Fibroblast of gingiva (primary cell): Measurements from ENCODE around the gene JOSD2.

Source experiments
- DNase-seq: peaks from one replicate; pipeline ENCODE4 v3.0.0-alpha.2; 2011; ENCODE audit warnings: low read depth

The JOSD2 gene

GRCh38 chr19:50496189-50497021 lies 14.6 kb downstream of the JOSD2 start:
- no peak for DNase-seq

DNA sequence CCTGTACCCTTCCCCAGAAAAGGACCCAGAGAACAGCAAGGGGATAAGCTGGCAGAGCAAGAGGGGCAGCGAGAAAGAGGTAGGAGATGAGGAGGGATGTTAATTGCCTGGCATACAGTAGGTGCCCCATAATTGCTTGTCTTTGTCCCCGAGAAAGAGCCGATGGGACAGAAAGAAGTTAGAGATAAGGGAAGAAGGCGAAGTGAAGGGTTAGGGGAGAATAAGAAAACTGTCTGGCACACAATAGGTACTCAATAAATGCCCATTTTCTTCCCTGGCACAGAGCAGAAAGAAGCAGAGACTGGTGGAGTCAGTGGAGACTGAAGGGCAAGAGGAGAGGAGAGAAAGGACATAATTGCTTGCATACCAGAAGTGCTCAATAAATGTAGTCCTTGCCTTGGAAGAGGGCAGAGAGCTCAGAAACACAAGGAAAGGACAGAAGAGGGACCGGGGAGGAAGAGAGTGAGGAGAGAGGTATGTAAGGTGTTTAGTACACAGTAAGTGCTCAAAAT lies 15.9 kb downstream of the JOSD2 start:
- no peak for DNase-seq

GRCh38 chr19:50494186-50495019 lies 16.6 kb downstream of the JOSD2 start:
- no peak for DNase-seq

DNA sequence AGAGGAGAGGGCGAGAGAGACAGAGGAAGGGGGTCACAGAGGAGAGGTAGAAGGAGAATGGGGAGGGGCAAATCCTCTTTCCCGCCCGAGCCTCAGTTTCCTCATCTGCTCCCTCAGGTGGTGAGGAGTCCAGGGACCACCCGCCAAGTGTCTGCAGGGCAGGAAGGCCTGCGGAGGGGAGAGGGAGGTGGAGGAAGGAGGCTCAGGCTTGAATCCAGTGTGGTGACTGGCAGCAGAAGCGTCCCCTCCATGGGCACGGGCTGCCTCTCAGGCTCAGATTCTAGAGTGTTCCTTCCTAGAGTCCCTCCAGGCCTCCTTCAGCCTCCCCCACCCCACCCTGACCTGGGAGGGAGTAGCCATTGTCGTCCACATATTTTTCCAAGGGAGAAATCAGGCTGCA lies 17.8 kb downstream of the JOSD2 start:
- no peak for DNase-seq

DNA sequence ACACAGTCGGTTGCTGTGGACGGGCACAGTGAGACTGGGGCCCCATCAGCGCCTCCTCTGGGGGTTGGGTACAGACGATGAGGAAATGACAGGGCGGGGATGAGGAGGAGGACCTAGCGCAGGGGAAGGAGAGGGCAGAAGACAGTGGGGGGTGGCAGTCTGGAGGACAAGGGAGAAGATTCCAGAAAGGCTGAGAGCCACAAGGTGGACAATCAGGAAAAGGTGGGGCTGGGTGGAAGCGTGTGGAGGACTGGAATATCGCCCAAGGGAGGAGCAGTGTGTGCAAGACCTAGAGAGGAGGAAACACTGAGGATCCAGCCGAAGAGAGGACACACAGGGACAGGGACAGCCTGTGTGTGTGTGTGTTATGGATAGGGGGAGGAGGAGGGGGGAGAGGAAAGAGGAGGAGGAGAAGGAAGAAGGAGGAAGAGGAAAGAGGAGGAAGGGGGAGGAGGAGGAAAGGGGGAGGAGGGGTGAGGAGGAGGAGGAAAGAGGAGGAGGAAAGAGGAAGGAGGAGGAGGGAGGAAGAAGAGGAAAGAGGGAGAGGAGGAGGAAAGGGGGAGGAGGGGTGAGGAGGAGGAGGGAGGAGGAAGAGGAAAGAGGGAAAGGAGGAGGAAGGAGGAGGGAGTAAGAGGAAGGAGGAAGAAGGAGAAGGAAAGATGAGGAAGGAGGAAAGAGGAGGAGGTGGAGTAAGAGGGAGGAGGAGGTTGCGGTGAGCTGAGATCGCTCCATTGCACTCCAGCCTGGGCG lies 18.5 kb downstream of the JOSD2 start:
- DNase-seq: no peak

DNA sequence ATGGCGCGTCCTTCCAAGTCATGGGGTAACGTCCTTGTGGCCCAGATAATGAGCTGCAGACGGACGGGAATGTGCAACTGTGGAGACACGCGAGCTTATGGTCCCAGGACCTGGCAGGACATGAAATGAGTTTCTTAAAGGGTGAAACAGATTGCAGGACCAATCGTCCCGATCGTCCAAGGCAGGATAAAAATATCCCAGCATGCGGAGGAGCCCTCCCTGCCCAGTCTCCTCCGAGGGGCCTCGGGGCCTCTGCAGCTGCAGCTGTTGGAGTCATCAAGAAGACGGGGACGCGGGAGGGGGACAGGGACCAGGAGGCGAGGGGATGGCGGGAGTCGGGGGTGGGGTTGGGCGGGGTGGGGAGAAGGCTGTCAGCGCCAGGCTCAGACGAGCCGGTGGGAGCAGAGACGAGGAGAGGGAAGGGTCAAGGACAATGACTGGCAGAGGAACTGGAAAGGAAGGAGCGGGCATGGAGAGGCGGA lies 20.0 kb downstream of the JOSD2 start:
- no peak for DNase-seq

DNA sequence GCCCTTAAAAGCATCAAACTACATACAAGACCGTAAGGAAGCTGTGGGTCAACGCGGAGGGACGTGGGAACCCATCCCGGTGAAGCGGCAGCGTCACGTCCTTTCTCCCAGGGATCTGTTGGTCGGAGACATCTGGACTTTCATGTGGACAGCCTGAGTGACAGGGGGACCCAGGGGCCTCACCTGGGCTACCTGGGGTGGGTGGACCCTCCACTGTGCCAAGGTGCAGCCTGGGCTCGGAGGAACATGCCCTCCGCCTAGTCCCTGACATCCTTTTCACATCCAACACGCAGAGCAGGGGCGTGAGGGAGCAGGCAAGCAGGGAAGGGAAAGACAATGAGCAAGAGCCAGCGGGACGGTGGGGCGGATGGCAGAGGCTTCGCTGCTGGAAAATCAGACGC lies 20.6 kb downstream of the JOSD2 start:
- no peak for DNase-seq

DNA sequence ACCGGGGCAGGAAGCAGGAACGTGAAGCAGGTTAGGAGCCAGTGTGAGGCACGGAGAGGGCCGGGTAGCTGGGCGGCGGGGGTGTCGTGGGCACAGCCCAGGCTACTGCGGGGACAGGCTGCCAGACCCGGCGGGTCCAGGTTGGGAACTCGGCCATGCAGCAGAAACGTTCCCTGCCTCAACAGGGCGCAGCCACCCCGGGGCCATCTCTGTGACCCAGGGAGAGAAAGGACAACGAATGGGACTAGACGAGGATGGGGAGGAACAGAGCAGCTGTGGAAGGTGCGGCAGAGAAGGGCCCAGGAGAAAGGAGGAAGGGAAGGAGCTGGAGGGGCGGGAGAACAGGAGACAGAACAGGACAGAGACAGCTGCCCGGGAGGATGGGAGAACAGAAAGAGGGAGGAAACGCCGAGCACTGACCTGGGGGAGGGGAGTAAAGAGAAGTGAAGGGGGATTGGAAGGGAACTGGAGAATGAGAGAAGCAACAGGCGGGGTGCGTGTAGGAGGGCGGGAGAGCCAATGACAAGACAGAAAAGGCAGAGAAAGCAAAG lies 21.5 kb downstream of the JOSD2 start:
- no peak for DNase-seq

- DNase-seq: no peak
Observed at GRCh38 chr19:50488389-50489194, 22.4 kb downstream of the JOSD2 start.

- DNase-seq: no peak
Observed at GRCh38 chr19:50486823-50487515, 24.0 kb downstream of the JOSD2 start.

DNA sequence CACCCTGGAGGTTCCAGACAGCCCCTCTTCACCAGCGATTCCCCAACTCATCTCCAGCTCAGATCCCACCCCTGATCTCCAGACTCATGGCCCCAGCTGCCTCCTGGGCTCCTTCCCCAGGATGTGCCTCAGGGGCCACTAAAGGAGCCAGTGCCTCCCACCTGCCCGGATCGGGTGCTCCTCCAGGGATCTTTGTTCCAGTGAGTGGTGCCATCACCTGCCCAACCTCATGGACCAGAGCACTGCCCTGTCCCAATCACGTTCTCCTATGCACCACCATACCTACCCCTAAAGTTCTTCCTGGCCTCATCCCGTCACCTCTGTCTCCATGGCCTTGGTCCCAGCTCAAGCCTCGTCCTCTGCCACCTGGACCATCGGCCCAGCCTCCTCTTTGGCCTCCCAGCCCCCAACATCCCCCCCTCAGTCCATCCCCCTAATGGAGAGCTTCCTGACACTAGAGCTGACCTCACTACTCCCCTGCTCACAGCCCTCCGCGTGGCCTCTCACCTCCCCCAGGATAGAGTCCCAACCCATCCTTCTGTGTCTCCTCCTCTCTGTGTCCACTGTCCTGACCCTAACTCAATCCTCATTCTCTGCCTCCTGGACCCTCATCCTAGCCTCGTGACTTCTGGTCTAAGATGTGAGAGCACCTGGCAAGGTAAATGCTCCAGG lies 25.6 kb downstream of the JOSD2 start:
- no peak for DNase-seq

- DNase-seq: no peak
Observed at GRCh38 chr19:50482916-50483315, 28.1 kb downstream of the JOSD2 start.

DNA sequence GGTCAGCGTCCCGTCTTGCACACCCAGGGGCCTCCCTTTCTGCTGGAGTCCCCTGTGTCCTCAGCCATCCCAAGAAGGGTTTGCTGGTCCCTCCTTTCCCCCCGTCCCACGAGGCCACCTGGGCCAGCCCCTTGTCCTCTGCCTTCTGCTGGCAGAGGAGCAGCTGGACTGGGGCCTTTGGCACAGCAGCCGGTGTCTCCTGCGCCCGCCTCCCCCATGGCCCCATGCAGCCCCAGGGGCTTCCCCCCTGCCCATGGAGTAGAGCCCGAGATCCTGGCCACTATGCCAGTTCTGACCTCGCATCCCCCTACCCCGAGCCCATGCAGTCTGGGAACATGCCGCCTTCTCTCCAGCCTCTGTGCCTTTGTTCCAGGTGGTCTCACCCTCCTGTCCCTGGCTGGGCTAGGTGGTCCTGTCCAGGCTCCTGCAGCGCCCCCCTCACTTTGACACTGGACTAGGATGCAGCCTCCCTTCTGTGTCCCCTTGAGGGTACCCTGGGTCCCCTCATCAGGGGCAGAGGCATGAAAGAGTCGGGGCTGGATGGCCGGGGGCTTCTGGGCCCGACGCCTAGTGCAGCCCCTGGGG lies 28.6 kb downstream of the JOSD2 start:
- DNase-seq: no peak

- DNase-seq: no peak
Observed at GRCh38 chr19:50481351-50482149, 29.4 kb downstream of the JOSD2 start.

- no peak for DNase-seq
Observed at GRCh38 chr19:50480281-50481111, 30.5 kb downstream of the JOSD2 start.

GRCh38 chr19:50479761-50480251 lies 31.2 kb downstream of the JOSD2 start:
- DNase-seq: no peak

GRCh38 chr19:50478901-50479715 lies 31.9 kb downstream of the JOSD2 start:
- peak; percentile 37 for DNase-seq
